NCI-H1417 (cell line): ENCODE data around the gene TMEM191C.
"Not testable (repeated sequence)": the region's sequence is repeated elsewhere in the genome, so short reads cannot be mapped to it uniquely, and the experiment has no call there.

Experiments used
- DNase-seq, 3 experiments: peaks; one replicate each; lab custom pipeline; 2025; lab: John Stamatoyannopoulos, UW

TMEM191C gene

GRCh38 chr22:21446128-21446826, 20.9 kb upstream of the TMEM191C start:
- no peak for DNase-seq

DNA sequence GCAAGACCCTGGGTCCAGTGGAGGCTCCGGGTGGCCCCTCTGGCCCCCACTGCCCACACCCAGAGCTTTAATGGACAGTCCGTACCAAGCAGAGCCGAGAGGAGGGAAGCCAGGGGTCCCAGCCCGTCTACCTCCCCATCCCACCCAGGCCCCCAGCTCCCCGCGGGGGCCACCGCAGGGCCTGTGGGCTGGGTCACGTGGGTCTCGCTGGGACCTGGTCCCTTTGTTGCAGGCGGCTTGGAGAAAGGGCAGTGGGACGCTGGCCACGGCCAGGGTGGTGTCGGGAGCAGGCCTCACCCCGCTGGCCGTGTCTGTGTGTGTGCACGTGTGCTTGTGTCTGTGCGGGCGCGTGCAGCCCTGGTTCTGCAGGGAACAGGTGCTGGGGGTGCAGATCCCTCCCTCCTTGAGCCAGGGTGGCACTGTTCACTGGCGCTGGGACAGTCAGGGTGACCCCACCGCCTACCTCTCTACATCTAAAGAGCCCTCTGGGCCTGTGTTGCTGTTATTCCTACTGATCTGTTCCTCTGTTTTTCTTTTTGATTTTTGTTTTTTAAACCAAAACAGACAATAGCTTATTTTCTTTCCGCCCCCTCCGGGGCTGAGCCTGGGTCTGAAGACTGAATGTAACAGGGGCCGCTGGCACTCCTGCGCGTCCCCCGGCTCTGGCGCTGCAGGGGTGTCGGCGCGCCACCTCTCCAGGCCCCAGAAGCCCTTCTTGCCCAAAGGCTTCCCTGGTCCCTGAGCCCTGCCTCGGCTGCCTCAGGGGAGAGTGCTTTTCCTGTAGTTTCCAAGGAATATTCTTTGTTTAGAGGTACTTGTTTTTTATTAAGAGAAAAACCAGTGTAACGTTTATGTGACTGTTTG, 20.1 kb upstream of the TMEM191C start:
- DNase-seq: no peak

GRCh38 chr22:21447694-21448402, 19.3 kb upstream of the TMEM191C start:
- no peak for DNase-seq

GRCh38 chr22:21448627-21449416, 18.4 kb upstream of the TMEM191C start:
- no peak for DNase-seq

GRCh38 chr22:21449531-21450319, 17.5 kb upstream of the TMEM191C start:
- DNase-seq: no peak

DNA sequence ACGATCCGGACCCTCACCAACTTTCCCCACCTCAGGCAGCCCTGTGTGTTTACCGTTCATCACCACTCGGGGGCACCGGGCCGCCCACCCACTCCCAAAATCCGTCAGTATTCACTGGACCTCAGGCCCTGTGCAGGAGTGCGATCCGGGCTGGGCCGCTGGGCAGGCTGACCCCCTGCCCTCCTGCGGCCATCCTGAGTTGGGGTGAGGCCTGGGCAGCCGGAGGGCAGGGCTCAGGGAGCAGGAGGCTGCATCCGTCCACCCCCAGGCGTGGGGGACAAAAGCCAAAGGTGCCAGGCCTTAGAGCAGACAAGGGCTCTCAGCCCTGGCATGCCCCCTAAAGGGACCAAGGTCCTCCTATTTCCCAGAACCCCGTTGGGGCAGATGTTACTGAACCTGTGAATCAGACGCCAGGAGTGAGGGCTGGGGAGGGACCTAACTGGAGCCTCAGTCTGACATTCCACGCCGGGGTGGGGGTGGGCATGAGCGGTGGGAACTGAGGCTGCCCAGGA, 16.8 kb upstream of the TMEM191C start:
- no peak for DNase-seq

- no peak for DNase-seq
These were observed 16.3 kb upstream of the TMEM191C start for GRCh38 chr22:21450858-21451353.

DNA sequence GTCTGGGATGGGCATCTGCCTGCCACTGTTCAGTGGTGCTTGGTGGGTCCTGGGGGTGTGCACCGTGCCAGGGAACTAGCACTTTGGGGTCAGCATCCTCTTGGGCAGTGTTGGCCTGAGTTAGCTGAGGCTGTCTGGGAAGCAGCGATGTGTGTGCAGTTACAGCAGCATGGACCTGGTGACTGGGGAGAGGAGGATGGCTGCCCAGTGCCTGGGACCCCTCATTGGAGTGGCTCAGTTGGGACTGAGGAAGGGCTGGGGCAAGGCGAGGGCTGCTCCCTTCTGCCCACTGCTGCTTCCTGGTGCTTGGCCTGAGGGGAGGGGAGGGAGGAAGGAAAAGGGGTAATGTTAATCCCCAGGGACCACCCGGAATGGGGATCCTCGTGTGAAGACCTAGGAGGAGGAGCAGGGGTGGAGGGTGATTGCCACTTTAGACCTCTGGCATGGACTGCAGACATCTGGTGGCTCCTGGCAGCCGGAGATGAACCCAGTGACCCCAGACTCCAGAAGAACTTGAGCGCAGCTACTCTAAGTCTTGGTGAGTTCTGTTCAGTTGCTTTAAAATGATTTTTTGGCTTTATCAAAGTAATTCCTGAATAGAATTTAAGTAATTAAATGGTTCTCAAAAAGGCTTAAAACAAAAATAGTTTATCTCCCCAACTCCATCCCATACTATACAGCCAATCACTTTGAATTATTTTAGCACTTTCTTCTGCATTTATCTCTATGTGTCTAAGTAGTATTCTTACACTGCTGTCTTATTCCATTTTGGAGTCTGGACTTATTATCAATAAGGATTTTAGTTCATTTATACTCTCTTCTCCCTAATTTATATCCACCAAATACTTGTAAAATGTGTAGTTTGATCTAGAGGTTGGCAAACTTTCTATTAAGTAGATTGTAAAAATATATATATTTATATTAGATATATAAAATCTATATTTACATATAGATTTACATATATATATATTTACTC, 15.4 kb upstream of the TMEM191C start:
- no peak for DNase-seq

DNA sequence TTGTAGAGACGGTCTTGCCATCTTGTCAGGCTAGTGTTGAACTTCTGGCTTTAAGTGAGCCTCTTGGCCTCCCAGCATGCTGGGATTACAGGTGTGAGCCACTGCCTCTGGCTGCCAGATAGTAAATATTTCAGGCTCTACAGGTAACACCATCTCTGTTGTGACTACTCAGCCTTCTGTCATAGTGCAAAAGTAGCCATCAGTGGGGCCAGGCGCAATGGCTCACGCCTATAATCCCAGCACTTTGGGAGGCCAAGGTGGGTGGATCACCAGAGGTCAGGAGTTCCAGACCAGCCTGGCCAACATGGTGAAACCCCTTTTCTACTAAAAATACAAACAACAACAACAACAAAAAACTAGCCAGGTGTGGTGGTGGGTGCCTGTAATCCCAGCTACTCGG, 14.5 kb upstream of the TMEM191C start:
- DNase-seq: not testable (repeated sequence)

GRCh38 chr22:21454998-21455333, 12.2 kb upstream of the TMEM191C start:
- DNase-seq: not testable (repeated sequence)

DNA sequence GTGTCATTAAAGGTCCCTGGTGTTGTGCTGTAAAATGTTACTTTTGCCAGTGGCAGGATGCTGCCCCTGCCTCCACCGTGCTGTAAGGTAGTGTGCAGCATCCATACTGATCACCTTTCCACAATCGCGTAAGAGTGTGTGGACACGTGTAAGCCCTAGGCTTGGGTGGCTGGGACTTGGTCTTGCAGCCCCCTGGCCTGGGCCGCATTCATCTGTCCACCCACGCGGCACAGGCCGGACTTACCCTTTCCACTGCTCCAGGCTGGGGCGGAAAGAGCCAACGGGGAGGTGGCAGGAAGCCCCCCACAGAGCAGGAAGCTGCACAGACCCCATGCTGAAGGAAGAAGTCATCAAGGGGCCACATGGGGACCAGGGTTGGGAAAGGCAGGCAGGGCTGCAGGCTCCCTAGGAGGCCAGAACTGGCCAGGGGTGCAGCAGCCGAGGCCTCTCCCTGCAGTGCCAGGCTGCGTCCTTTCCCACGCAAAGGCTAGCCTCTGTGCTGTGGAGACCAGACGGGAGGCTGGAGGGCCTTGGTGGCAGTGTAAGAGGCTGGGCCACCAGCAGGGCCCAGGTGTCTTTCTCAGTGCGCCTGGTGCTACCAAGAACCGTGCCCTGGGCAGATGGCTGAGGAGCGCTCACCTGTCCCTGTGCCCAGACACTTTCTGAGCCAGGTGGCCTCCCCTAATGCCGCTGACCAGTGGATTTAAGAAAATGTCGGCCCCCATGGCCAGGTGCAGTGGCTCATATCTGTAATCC, 11.7 kb upstream of the TMEM191C start:
- DNase-seq: no peak

DNA sequence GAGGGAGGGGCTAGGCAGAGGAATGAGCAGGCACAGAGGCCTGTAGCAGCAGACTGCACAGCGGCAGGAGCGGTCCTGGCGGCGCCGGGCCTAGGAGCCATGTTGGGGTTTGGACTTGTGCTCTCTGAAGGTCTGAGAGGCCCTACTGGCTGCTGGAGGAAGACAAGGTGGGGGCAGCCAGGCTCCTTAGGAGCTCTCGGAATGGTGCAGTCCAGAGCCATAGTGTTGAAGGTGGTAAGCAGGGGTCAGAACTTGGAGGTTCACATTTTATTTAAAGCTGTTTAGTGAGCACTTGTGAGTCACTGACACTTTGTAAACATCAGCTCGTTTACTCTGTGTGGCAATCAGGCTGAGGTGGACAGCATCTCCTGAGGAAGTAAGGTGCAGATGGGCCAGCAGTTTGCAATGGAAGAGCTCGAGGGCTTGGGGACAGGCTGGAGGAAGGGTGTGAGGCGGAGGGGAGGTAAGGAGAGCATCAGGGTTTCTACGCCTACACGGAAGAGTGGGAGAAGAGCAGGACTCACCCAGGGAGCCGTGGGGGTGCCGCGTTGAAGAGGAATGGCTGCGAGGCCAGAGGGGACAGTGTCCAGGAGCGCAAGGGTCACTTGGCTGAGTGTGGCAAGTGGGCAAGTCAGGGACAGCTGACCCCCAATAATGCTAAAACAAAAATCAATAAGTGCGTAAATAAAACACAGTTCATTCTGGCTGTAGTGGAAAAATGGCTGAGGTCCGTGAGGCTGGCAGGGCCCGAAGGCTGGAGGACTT, 10.0 kb upstream of the TMEM191C start:
- no peak for DNase-seq

GRCh38 chr22:21462672-21463071, 4.5 kb upstream of the TMEM191C start:
- DNase-seq: not testable (repeated sequence)

DNA sequence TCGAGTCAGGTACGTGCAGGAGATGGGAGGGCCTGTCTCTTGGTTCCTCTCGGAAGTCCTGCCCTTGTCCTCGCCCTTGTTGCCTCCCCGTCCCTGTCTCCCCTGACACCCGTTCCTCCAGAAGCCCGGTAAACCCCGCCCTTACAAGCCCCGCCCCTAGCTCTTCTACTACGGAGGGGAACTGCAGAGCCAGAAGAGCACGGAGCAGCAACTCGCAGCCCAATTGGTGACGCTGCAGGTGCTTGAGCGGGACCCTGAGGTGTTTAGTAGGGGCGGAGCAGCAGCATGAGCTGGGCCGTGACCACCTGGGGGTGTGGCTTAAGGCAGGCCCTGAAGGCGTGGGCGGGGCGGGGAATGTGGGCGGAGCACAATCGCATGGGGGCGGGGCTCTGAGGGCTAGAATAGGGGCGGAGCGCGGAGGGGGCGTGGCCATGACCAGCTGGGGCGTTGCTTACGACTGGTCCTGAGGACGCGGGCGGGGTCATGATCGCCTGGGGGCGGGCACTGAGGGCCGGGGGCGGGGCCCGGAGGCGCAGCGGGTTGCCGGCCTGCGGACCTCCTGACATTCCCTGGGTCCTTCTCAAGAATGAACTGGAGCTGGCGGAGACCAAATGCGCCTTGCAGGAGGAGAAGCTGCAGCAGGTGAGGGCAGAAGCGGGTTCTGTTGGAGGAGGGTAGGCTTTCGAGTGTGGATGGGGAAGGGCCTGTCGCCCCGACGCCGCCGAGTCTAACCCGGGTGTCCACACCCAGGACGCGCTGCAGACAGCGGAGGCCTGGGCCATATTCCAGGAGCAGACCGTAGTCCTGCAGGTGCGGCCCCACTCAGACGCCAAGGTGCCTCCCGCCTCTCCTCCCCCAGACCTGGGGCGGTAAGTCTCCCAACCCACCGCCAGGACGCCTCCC, 1.3 kb downstream of the TMEM191C start:
- not testable (repeated sequence) for DNase-seq

GRCh38 chr22:21469097-21469994, 2.2 kb downstream of the TMEM191C start:
- not testable (repeated sequence) for DNase-seq

- not testable (repeated sequence) for DNase-seq
These were observed 5.8 kb downstream of the TMEM191C start for GRCh38 chr22:21472984-21473383.
